ENCODE measurements around the gene HINT2. TPM values are rescaled to one million over a fixed set of nuclear protein-coding genes. Genes with fewer than 3 reads are reported as not detected.
A peak's percentile ranks its signal among the peaks of the same experiment; 100 is the strongest.

Gene HINT2
- total RNA-seq, 1 experiment from 2014 or later = 72.7 TPM

DNA sequence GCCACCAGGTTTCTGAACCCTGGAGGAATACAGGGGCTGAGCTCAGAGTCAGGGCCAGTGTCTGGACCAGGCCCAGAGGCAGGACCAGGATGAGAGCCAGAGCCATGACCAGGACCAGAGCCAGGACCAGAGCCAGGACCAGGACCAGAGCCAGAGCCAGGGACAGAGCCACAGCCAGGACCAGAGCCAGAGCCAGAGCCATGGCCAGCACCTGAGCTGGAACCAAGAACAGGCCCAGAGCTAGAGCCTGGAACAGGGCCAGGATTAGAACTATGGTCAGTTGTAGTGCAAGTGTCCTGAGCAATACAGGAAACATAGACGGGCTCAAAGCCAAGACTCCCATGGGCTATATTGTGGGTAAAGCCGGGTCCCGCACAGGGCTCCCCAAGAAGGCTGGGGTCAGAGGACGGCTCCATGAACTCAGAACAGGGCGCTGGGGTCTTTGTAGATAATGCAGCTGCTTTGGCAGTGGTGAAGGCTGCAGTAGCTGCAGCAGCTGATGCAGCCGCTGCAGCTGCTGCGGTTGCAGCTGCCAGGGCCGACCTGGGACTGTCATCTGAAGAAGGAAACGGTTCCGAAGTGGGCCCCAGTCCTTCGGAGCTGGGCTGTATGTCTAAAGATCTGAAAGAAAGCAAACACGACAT is 3.3 kb downstream of the HINT2 start:
- no peak for DNase-seq (ENCODE audit: low read depth)

DNA sequence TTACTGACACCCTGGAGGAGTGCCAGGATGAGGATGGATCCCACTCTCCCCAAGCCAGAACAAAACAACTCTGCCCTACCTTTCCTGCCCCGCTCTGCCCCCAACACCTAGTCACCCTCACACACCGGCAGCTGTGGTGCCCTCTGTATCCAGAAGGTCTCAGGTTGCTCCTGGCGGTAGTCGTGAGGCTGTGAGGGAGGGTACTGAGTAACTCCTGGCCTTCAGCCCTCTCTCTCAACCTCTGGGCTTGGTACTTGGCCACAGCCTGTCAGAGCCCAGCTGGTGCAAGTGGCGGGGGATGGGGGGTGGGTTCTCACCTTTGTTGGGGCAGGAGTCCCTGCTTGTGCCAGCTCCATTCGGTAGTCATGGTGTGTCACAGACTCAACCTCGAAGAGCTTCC is 4.7 kb downstream of the HINT2 start:
- DNase-seq (ENCODE audit: low read depth) = no peak

DNA sequence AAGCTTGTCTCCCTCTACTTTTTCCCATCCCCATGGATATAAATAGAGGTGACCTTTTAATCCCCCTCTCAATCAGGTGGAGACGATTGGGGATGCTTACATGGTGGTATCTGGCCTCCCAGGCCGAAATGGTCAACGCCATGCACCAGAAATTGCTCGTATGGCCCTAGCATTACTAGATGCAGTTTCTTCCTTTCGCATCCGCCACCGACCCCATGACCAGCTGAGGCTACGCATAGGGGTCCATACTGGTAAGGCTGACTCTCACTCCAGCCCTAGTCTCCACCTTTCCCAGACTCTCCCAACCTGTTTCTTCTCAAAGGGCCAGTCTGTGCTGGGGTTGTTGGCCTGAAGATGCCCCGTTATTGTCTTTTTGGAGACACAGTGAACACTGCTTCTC is 6.4 kb downstream of the HINT2 start:
- DNase-seq (ENCODE audit: low read depth) = no peak

DNA sequence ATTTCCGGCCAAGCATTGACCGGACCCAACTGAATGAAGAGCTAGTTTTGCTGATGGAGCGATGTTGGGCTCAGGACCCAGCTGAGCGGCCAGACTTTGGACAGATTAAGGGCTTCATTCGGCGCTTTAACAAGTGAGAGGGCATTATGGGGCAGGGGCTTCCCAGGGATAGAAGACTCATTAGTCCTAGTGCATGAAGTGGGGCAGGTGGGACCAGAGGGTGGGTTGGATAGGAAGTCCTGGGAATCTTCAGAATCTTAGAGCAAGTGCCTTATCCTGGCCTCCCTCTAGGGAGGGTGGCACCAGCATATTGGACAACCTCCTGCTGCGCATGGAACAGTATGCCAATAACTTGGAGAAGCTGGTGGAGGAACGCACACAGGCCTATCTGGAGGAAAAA is 8.7 kb downstream of the HINT2 start:
- DNase-seq (ENCODE audit: low read depth) = no peak

DNA sequence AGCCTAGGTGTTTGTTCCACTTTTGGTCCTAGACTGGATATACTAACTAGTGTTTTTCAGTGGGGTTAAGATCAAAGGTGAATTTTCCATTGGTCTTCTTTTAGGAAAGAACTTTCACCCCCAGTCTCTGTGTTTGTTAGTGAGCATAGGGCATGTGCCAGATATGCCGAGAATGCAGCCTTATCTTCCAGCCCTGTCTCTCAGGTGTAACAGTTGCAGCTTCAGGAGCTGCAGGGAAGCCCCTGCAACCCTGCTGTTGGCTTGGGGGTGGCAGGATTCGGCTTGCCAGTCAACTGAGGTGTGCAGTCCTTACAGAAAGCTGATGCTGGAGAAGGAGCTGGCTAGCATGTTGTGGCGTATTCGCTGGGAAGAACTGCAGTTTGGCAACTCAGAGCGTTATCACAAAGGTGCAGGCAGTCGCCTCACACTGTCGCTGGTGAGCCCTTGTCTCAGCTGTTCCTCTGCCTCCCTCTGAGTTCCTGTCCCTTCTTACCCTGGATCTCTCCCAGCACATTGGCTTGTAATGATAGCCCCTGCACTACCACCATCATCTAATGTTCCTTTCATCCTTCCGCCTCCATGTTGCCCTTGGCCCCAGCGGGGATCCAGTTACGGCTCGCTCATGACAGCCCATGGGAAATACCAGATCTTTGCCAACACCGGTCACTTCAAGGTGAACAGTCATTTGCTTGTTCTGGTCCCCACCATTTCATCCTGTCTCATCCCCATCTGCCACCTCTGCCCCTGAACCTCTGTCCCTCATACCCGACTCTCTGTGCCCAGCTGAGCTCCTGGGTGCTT is 13.3 kb downstream of the HINT2 start:
- DNase-seq (ENCODE audit: low read depth) = no peak

DNA sequence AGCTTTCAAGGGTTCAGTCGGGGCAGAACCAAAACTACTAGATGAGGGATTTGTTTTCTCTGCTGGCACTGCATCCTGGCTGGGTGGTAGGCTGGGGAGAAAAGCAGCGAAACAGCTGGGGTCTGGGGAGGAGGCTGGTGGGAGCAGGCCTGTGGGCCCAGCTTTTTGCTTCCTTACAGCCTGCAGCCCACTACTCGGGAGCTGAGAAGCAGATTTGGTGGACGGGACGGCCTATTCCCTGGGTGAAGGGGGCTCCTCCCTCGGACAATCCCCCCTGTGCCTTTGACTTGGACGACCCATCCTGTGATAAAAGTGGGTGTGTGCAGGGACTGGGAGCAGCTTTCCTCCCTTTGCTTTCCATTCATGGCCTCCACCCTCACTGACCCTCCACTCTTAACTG is 14.3 kb downstream of the HINT2 start:
- no peak for DNase-seq (ENCODE audit: low read depth)

DNA sequence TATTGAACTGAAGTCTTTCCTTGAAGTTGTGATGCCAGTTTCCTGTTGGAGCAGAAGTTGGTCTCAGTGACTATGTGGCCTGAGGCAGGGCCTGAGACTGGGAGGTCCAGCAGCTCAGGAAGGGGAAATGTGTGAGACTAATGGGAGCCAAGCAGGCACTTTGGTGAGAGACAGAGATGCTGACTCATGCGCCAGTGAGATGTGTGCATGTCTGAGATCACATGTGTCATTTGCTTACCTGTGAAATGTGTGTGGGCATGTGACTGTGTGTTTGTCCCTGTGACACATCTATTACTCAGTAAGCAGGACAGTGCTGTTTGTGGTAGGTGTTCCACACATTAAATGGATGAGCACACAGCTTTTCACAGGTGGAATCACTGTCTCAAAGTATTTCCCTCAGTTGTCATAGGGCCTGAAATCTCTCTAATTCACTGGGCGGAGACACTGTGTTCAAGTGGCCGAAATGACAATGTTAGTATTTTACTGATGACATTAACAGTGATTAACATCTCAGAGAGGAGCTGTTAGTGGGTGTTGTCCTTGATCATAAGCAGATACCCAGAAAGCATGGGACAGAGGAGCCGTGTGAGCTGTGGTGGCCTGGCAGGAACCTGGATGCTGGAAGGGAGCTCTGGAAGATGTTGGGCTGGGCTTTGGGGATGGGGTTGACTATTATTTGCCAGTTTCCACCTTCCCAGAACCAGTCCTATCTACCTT is 16.0 kb downstream of the HINT2 start:
- DNase-seq (ENCODE audit: low read depth) = peak; percentile 92

DNA sequence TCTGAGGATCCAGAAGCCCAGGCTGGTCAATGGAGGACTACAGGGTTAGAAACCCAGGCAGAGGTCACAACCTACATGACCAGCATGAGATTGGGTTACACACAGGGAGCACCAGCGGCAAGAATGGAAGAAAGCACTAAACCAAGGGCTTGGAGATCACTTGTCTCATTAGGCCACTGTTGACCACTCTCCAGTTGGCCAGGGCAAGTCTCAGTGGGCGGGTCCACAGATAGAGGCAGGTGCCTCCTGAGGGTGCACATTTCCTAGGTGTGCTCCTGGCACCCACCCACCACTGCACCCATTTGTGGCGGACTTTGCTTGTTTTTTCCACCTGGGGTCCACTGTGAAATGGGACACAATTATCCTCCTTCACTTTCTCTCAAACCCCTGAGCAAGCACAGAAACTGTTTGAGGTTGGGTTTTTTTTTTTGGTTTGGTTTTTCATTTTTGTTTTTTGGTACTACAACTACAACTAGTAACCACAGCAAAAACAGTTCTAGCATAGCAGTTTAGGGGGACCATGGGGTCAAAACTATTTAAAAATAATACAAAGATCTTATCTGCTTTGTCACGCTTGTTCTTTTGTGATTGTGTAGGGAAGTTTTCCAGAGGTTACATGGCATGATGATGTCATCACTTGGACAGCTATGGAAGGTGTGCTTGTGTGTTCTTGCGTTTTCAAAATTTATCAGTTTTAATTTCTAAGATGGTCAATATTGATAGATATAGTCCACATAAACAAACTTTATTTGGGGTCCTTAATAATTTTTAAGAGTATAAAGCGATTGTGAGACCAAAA is 17.3 kb downstream of the HINT2 start:
- DNase-seq (ENCODE audit: low read depth) = no peak

DNA sequence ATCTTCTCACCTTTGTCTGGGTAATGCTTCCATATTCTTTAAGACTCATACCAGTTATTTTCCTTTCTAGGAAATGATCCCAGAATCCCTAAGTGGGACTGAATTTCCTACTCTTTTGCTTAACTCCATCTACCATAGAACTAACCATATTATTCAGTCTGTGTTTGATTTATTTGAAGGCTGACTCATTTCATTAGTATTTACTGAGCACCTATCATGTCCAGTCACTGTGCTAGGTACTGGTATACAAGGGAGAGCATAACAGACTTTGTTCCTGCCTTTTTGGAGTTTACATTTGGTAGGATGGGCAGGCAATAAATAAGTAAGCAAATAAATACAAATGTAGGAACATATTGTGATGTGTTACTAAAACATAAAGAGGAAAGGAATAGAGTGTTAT is 19.1 kb downstream of the HINT2 start:
- DNase-seq (ENCODE audit: low read depth) = no peak

DNA sequence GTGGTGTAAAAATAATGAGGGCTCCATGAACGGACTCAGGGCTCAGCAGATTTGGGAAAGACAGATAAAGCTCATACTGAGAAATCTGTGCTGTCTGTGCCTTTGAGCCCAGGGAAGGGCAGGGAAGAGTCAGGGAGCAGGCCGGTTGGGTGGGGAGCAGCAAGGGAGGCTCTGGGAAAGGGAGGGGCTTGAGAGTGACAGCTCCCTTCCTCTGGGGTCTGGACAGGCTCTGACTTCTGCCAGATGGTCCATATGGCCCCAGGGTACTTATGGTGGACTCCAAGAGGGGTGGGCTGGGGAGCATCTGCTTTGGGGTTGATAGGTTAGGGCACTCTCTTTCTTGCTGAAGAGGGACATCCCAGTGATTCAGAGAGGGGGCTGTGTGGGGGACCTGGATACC is 21.4 kb downstream of the HINT2 start:
- no peak for DNase-seq (ENCODE audit: low read depth)

DNA sequence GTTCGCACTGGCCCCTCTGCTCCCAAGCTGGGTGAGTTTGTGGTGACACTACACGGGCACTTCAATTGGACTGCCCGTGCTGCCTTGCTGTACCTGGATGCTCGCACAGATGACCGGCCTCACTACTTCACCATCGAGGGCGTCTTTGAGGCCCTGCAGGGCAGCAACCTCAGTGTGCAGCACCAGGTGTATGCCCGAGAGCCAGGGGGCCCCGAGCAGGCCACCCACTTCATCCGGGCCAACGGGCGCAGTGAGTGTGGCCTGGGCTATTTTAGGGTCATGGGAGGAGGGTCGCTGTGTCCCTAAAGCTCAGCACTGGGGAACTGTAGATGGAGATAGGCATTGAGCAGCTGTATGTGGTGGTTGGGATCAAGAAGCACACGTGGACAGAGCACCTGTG is 22.0 kb downstream of the HINT2 start:
- no peak for DNase-seq (ENCODE audit: low read depth)

DNA sequence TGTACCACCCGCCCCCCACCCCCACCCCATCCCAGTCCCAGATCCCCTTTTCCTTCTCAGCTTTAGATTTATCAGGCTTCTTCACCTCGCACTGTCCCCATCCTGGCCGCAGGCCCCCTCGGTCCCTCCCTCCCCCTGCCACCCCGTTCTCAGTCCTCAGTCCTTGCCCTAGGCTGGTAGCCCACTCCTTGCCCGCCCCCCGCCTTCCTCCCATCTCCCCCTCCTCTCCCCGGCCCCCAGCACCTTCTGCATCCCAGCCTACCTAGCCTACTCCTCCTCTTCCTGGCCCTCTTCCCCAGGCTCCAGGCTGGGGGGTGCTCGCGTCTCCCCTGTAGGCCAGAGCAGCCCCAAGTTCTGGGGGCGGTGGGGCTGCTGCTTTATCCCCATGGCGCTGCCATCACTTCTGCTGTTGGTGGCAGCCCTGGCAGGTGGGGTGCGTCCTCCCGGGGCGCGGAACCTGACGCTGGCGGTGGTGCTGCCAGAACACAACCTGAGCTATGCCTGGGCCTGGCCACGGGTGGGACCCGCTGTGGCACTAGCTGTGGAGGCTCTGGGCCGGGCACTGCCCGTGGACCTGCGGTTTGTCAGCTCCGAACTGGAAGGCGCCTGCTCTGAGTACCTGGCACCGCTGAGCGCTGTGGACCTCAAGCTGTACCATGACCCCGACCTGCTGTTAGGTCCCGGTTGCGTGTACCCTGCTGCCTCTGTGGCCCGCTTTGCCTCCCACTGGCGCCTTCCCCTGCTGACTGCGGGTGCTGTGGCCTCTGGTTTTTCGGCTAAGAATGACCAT is 22.6 kb downstream of the HINT2 start:
- DNase-seq (ENCODE audit: low read depth) = no peak

DNA sequence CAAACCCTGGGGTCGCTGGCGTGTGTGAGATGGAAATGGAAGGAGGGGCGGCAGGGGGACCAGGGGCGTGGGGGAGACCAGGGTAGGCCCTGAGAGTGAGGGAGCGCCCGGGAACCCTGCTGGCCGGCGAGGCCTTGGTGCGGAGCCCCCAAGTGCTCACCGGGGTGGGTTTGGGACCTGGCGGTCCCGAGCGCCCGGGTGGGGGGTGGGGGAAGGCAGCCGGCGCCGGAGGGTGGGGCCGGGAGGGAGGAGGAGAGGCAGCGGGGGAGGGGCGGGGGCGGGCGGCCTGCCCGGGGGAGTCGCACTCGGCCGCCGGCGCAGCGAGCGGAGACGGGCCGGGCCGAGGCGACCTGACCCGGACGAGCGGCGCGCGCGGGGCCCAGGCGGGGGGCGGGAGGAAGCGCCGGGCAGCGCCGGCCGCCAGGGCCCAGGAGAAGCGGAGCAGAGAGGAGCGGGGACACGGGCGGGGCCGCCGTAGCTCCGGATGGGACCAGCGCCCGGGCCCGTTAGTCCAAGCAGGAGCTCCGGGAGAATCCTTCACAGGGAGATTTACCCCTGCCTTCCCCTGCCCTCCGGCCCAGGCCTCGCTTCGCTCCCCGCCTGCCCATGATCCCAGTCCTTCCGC is 23.4 kb downstream of the HINT2 start, which contains the start of gene NPR2:
NPR2 (plus strand) TSS at position 295 of the 625 bp plus-strand sequence. CDS start 818 bp downstream, outside the sequence.
- peak; percentile 42 for DNase-seq (ENCODE audit: low read depth)

DNA sequence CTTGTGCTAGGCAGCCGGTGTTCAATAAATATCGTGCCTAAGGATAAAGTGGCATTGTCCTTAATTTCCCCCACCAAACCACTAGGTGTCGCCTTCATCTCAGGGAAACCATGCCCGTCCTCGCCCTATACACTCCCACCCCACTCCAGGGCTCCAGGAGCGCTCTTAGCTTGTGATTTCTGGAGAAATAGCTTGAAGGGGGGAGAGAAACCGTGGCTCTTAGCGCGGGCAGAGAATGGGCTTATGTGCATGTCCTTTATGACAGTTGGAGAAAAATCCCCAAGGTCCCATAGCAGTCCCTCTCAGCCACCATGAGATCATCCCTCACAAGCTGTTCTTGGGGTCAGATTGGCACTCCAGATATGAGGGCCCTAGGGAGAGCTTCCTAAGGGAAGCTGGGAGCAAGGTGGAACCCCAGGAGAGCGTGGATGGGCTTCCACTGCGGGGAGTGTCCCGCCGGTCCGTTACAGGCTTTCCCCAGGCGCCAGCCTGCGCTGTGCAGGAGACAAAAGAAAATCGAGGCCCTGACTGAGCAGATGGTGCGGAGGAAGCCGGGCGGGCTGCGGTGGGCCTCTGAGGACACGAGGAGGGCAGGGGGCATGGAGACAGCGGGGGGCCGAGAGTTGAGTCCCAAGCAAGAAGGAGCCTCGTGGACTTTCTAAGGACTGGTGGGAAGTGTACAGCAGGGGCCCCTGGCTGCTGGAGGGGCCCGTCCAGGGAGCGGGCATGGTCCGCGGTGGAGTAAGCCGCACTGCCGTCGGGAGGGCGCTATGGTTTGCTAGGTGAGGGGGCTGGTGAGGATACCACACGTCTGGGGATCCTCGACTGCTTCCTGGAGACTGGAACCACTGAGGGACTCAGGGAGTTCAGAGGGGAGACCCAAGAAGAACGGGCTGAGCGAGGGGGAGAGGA is 24.2 kb downstream of the HINT2 start:
- peak; percentile 83 for DNase-seq (ENCODE audit: low read depth)

DNA sequence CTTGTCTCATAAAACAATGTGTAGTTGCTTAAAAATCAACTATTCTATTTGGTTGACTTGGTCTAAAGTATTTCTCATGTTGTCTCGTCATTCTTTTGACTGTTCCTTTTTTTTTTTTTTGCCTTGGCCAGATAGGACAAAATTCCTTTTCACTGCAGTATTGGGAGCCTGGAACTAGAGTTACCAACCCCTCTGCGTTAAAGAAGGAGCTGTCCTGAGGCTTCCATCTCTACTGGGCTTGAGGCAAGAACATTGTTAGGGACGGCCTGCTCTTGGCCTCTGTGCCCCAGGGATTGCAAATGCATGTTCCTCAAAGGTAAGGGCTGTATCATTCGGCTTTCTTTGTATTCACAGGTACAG is 24.8 kb downstream of the HINT2 start:
- no peak for DNase-seq (ENCODE audit: low read depth)

DNA sequence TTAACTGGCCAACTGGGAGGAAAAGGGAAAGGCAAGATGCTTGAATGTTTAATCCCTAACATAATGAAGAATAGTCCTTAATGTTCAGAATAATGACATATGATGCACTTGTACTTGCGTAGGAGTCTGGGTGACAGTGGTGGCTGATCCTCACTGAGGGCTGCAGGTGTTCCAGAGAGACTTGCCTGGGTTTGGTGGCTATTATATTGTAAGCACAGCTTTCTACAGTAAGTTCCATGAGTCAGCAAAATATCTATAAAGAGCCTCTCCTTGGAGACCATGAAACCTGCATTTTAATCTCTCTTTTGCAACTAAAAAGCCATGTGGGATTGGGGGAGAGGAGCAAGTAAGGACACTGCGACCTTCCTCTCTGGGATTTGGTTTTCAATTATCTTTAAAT is 25.3 kb downstream of the HINT2 start:
- DNase-seq (ENCODE audit: low read depth) = no peak

DNA sequence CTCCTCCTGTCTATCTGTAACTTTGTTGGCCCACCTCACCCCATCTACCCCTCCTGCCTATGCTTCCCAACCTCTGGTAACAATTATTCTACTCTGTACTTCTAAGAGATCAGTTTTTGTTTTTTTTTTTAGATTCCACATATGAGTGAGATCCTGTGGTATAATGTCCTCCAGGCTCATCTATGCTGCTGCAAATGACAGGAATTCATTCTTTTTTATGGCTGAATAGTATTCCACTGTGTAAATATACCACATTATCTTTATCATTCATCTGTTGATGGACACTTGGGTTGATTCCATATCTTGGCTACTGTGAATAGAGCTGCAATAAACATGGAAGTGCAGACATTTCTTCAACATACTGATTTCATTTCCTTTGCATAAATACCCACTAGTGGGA is 31.4 kb downstream of the HINT2 start:
- DNase-seq (ENCODE audit: low read depth) = no peak

DNA sequence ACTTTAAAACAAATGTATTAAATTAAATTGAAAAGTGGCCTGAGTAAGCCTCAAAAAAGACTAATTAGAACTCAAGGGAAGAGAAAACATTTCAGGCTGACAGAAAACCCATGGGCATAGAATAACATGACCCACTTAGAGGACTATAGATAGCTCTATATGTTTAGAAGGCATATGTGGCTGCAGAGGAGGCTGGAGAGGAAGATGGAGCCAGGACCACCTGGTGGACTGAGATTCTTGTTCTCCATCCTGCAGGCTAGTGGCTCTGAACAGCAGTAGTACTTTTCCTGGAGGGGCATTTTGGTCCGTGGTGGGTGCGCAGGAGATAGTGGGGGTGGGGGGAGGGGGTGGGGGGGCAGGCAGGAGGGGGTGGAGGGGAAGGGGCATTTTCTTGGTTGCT is 33.8 kb downstream of the HINT2 start:
- DNase-seq (ENCODE audit: low read depth) = no peak

DNA sequence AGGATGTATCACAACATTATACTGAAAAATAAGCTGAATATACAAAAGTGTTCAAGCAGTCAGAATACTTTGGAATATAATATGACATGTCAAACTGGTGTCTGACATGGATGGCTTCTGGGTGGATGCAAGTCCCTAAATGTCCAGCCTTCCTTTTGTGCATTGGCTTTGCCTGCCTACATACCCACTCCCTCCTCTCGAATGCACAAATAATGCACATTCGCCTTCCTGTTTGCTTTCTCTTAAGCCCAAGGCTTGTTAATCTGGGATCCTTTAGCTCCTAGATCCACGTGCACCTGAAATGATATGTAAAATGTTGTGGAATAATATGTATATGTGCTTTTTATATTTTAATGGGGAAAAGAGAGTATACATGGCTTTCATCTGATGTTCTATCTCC is 36.3 kb downstream of the HINT2 start:
- DNase-seq (ENCODE audit: low read depth) = no peak

DNA sequence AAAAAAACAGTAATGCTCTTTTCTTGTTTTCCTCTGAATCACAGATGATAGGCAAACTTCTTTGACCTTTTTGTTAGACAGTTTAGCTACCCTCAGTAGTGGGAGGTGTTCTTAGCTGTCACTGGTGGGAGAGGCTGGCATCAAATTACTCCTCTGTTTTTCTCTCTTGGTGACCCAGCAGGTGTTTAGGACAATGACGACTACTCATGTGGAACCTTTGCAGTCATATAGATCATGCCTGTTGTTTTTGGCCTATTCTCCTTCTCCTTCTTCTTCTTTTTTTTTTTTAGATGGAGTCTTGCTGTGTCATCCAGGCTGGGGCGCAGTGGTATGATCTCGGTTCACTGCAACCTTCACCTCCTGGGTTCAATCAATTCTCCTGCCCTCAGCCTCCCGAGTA is 38.8 kb downstream of the HINT2 start:
- no peak for DNase-seq (ENCODE audit: low read depth)

Data from Daoy (cell line).